ENCODE measurements around the gene NOTCH1. TPM values are rescaled to one million over a fixed set of nuclear protein-coding genes. Genes with fewer than 3 reads are reported as not detected.
A peak's percentile ranks its signal among the peaks of the same experiment; 100 is the strongest.

NOTCH1 gene
- total RNA-seq, 2 experiments from 2014 or later: 67.3 to 73.5 TPM

- CTCF ChIA-PET: interaction anchor here (1.3 to 7.7 kb wide), 8 partner anchors 50 to 244 kb away, joined by 3 to 125 read pairs (median 12); partner anchors contain the start of gene DNLZ
- Mint-ChIP-seq H3K4me3 (peak within 1 kb of the TSS; percentile 93), H3K36me3 (peaks cover 13% of the 10 kb centered on the region), H3K9me3 (ENCODE audit: low read depth) (no peaks in the 10 kb centered on the region), H3K4me1 (peaks cover 31% of the 10 kb centered on the region), H3K27ac (peak within 1 kb of the TSS; percentile 99), H3K27me3 (no peaks in the 10 kb centered on the region)
- ATAC-seq: peak; percentile 68
- DNase-seq: peak; percentile 99
Measured at GRCh38 chr9:136482793-136483588, 62.9 kb downstream of the NOTCH1 start, which contains the start of gene SEC16A. SEC16A (minus strand) TSS chr9:136483040; CDS start chr9:136477615, 5,425 bp downstream.

- peak; percentile 2 for ATAC-seq
- H3K27me3 Mint-ChIP-seq: no peaks in the 10 kb centered on the region
Measured at GRCh38 chr9:136482046-136482792, 63.6 kb downstream of the NOTCH1 start.

GRCh38 chr9:136481558-136481957 is 64.3 kb downstream of the NOTCH1 start:
- H3K4me1 Mint-ChIP-seq: peaks cover 31% of the 10 kb centered on the region
- ATAC-seq (no peak), DNase-seq (peak; percentile 55)
- CTCF ChIA-PET: no interaction called here
- H3K4me3 Mint-ChIP-seq: peak overlapping the region; percentile 93
- no peaks in the 10 kb centered on the region for H3K27me3 Mint-ChIP-seq
- peaks cover 23% of the 10 kb centered on the region for H3K36me3 Mint-ChIP-seq
- H3K9me3 Mint-ChIP-seq (ENCODE audit: low read depth): no peaks in the 10 kb centered on the region
- H3K27ac Mint-ChIP-seq: peak overlapping the region; percentile 95

More at GRCh38 chr9:136482046-136482792, 63.6 kb downstream of the NOTCH1 start:
- Mint-ChIP-seq H3K4me3 (peak overlapping the region; percentile 93), H3K27ac (peak overlapping the region; percentile 95), H3K9me3 (ENCODE audit: low read depth) (no peaks in the 10 kb centered on the region), H3K36me3 (peaks cover 17% of the 10 kb centered on the region), H3K4me1 (peaks cover 31% of the 10 kb centered on the region)
- CTCF ChIA-PET: no interaction called here
- peak; percentile 72 for DNase-seq

GRCh38 chr9:136476369-136477150 is 69.3 kb downstream of the NOTCH1 start:
- Mint-ChIP-seq H3K27ac (no peak overlapping the region), H3K36me3 (peaks cover 34% of the 10 kb centered on the region)
- CTCF ChIA-PET: no interaction called here

GRCh38 chr9:136474974-136475865 is 70.6 kb downstream of the NOTCH1 start:
- Mint-ChIP-seq H3K4me1 (peaks cover 12% of the 10 kb centered on the region), H3K27ac (no peak overlapping the region), H3K9me3 (ENCODE audit: low read depth) (no peaks in the 10 kb centered on the region), H3K27me3 (no peaks in the 10 kb centered on the region), H3K36me3 (peaks cover 39% of the 10 kb centered on the region), H3K4me3 (no peak overlapping the region)
- no peak for DNase-seq
- ATAC-seq: no peak
- CTCF ChIA-PET: no interaction called here

More at GRCh38 chr9:136476369-136477150, 69.3 kb downstream of the NOTCH1 start:
- H3K4me1 Mint-ChIP-seq: peaks cover 21% of the 10 kb centered on the region
- H3K9me3 Mint-ChIP-seq (ENCODE audit: low read depth): no peaks in the 10 kb centered on the region
- H3K27me3 Mint-ChIP-seq: no peaks in the 10 kb centered on the region
- no peak overlapping the region for H3K4me3 Mint-ChIP-seq
- ATAC-seq (no peak), DNase-seq (no peak)

- CTCF ChIA-PET: interaction anchor here (1.5 kb wide), 1 partner anchor 14 kb away, joined by 5 read pairs; no protein-coding TSS in a partner anchor
- no peak for DNase-seq
- H3K4me1 Mint-ChIP-seq: peaks cover 4% of the 10 kb centered on the region
Measured at GRCh38 chr9:136474021-136474640, 71.7 kb downstream of the NOTCH1 start.

GRCh38 chr9:136473354-136473721 is 72.5 kb downstream of the NOTCH1 start:
- ATAC-seq: no peak
- Mint-ChIP-seq H3K36me3 (peaks cover 39% of the 10 kb centered on the region), H3K9me3 (ENCODE audit: low read depth) (no peaks in the 10 kb centered on the region), H3K27me3 (no peaks in the 10 kb centered on the region), H3K27ac (no peak overlapping the region), H3K4me3 (no peak overlapping the region), H3K4me1 (peaks cover under 1% of the 10 kb centered on the region)
- no peak for DNase-seq
- CTCF ChIA-PET: interaction anchor here (1.5 kb wide), 1 partner anchor 14 kb away, joined by 5 read pairs; no protein-coding TSS in a partner anchor

More at GRCh38 chr9:136474021-136474640, 71.7 kb downstream of the NOTCH1 start:
- no peaks in the 10 kb centered on the region for H3K27me3 Mint-ChIP-seq
- H3K27ac Mint-ChIP-seq: no peak overlapping the region
- peaks cover 42% of the 10 kb centered on the region for H3K36me3 Mint-ChIP-seq
- H3K4me3 Mint-ChIP-seq: no peak overlapping the region
- no peaks in the 10 kb centered on the region for H3K9me3 Mint-ChIP-seq (ENCODE audit: low read depth)
- ATAC-seq: no peak

- H3K4me1 Mint-ChIP-seq: no peaks in the 10 kb centered on the region
- no peak for DNase-seq
- H3K4me3 Mint-ChIP-seq: no peak overlapping the region
- H3K36me3 Mint-ChIP-seq: peaks cover 40% of the 10 kb centered on the region
- CTCF ChIA-PET: interaction anchor here (1.5 kb wide), 1 partner anchor 15 kb away, joined by 5 read pairs; no protein-coding TSS in a partner anchor
- ATAC-seq: no peak
- no peaks in the 10 kb centered on the region for H3K9me3 Mint-ChIP-seq (ENCODE audit: low read depth)
- H3K27me3 Mint-ChIP-seq: no peaks in the 10 kb centered on the region
- no peak overlapping the region for H3K27ac Mint-ChIP-seq
Measured at GRCh38 chr9:136472640-136473353, 73.1 kb downstream of the NOTCH1 start.

- DNase-seq (no peak), ATAC-seq (no peak)
- peaks cover 39% of the 10 kb centered on the region for H3K36me3 Mint-ChIP-seq
- H3K9me3 Mint-ChIP-seq (ENCODE audit: low read depth): no peaks in the 10 kb centered on the region
- H3K27ac Mint-ChIP-seq: no peak overlapping the region
- no peaks in the 10 kb centered on the region for H3K4me1 Mint-ChIP-seq
- CTCF ChIA-PET: no interaction called here
- H3K27me3 Mint-ChIP-seq: no peaks in the 10 kb centered on the region
- H3K4me3 Mint-ChIP-seq: no peak overlapping the region
Measured at GRCh38 chr9:136471802-136472487, 73.9 kb downstream of the NOTCH1 start.

GRCh38 chr9:136470792-136471469 is 74.9 kb downstream of the NOTCH1 start:
- ATAC-seq: no peak
- DNase-seq: no peak
- H3K27me3 Mint-ChIP-seq: no peaks in the 10 kb centered on the region

More at GRCh38 chr9:136470792-136471469, 74.9 kb downstream of the NOTCH1 start:
- Mint-ChIP-seq H3K27ac (no peak overlapping the region), H3K4me3 (no peak overlapping the region), H3K36me3 (peaks cover 42% of the 10 kb centered on the region), H3K4me1 (no peaks in the 10 kb centered on the region), H3K9me3 (ENCODE audit: low read depth) (no peaks in the 10 kb centered on the region)
- CTCF ChIA-PET: interaction anchor here (0.5 kb wide), 1 partner anchor 467 kb away, joined by 3 read pairs; no protein-coding TSS in a partner anchor
